ENCODE results near the gene ZDHHC11B.
A peak's percentile ranks its signal among the peaks of the same experiment; 100 is the strongest.

The ZDHHC11B gene

GRCh38 chr5:761059-761771 is 23.3 kb downstream of the ZDHHC11B start:
- Histone ChIP-seq H3K9me3 (no peaks in the 10 kb centered on the region; the same call in 1 of the 2 replicates), H3K4me1 (no peaks in the 10 kb centered on the region), H3K4me3 (ENCODE audit: low read depth, low read length) (no peak overlapping the region), H3K27me3 (no peaks in the 10 kb centered on the region), H3K36me3 (no peaks in the 10 kb centered on the region)
- no peak for TF ChIP-seq CTCF (IDR thresholded peaks at IDR 0.05; ENCODE audit: low read depth, low read length)
- DNase-seq, result peak; percentile 18

GRCh38 chr5:760363-761058 is 24.0 kb downstream of the ZDHHC11B start:
- H3K36me3 ChIP-seq, result no peaks in the 10 kb centered on the region
- no peaks in the 10 kb centered on the region; the same call in 1 of the 2 replicates for H3K9me3 ChIP-seq

GRCh38 chr5:759781-760362 is 24.7 kb downstream of the ZDHHC11B start:
- DNase-seq, result peak; percentile 23
- TF ChIP-seq CTCF (IDR thresholded peaks at IDR 0.05; ENCODE audit: low read depth, low read length), result no peak
- Histone ChIP-seq H3K9me3 (no peaks in the 10 kb centered on the region; the same call in 1 of the 2 replicates), H3K4me1 (no peaks in the 10 kb centered on the region), H3K4me3 (ENCODE audit: low read depth, low read length) (no peak overlapping the region), H3K27me3 (no peaks in the 10 kb centered on the region), H3K36me3 (no peaks in the 10 kb centered on the region)

More at GRCh38 chr5:760363-761058, 24.0 kb downstream of the ZDHHC11B start:
- no peak for TF ChIP-seq CTCF (IDR thresholded peaks at IDR 0.05; ENCODE audit: low read depth, low read length)
- DNase-seq, result peak; percentile 13
- Histone ChIP-seq H3K4me3 (ENCODE audit: low read depth, low read length) (no peak overlapping the region), H3K4me1 (no peaks in the 10 kb centered on the region), H3K27me3 (no peaks in the 10 kb centered on the region)

GRCh38 chr5:759111-759751 is 25.3 kb downstream of the ZDHHC11B start:
- no peak for TF ChIP-seq CTCF (IDR thresholded peaks at IDR 0.05; ENCODE audit: low read depth, low read length)
- Histone ChIP-seq H3K36me3 (no peaks in the 10 kb centered on the region), H3K4me3 (ENCODE audit: low read depth, low read length) (no peak overlapping the region), H3K27me3 (no peaks in the 10 kb centered on the region), H3K9me3 (no peaks in the 10 kb centered on the region; the same call in 1 of the 2 replicates), H3K4me1 (no peaks in the 10 kb centered on the region)
- DNase-seq, result peak; percentile 31

- Histone ChIP-seq H3K27me3 (no peaks in the 10 kb centered on the region), H3K4me3 (ENCODE audit: low read depth, low read length) (no peak overlapping the region), H3K4me1 (no peaks in the 10 kb centered on the region), H3K36me3 (no peaks in the 10 kb centered on the region), H3K9me3 (no peaks in the 10 kb centered on the region)
- peak; percentile 12 for DNase-seq
- TF ChIP-seq CTCF (IDR thresholded peaks at IDR 0.05; ENCODE audit: low read depth, low read length), result no peak
These were observed 25.9 kb downstream of the ZDHHC11B start for GRCh38 chr5:758698-759053.
